Activated T-cell treated with anti-CD3 and anti-CD28 coated beads, Interleukin-2, amount 50 U/mL, for 72 hours (primary cell): ENCODE measurements around the gene BCORL1. TPM values are rescaled to one million over a fixed set of nuclear protein-coding genes. Genes with fewer than 3 reads are reported as not detected.

Experiments used
- ATAC-seq, 2 donors: fragments of 150-1000 bp; cut with Tn5 transposase; replicated peaks in 1 of 2; 2 replicates each; pipeline ENCODE4 v1.10.0; 2021; ENCODE audit warnings: moderate library complexity in 2 of 2, mild to moderate bottlenecking in 1 of 2
- DNase-seq, 2 donors: peaks; one replicate each; pipeline ENCODE4 v3.0.0; 2021 to 2022; ENCODE audit warnings: mixed read lengths in 1 of 2
- H3K27ac Mint-ChIP-seq: one replicate; pipeline ENCODE4 v1.8.0; 2022; ENCODE audit warnings: mild to moderate bottlenecking, moderate library complexity, mixed read lengths
- H3K27me3 Mint-ChIP-seq: one replicate; pipeline ENCODE4 v1.8.0; 2022; ENCODE audit warnings: low read depth, mixed read lengths
- H3K36me3 Mint-ChIP-seq, 2 donors: one replicate each; pipeline ENCODE4 v1.8.0; 2022; ENCODE audit warnings: mixed read lengths in 2 of 2, mild to moderate bottlenecking in 1 of 2; ENCODE audit not compliant: insufficient read depth in 2 of 2
- H3K4me1 Mint-ChIP-seq: one replicate; pipeline ENCODE4 v1.8.0; 2022; ENCODE audit warnings: low read depth, mixed read lengths
- H3K4me3 Mint-ChIP-seq, 2 donors: one replicate each; pipeline ENCODE4 v1.8.0; 2022; ENCODE audit warnings: mild to moderate bottlenecking in 2 of 2, mixed read lengths in 2 of 2, moderate library complexity in 2 of 2
- H3K9me3 Mint-ChIP-seq, 2 donors: one replicate each; pipeline ENCODE4 v1.8.0; 2022; ENCODE audit warnings: mixed read lengths in 2 of 2
- total RNA-seq, 2 donors: library from RNA; stranded (reverse); gene quantifications; one replicate each; pipeline ENCODE4 v1.2.3, GENCODE V29; 2022

BCORL1 gene
- total RNA-seq, 2 donors from 2014 or later, result 8.6 to 9.9 TPM

DNA sequence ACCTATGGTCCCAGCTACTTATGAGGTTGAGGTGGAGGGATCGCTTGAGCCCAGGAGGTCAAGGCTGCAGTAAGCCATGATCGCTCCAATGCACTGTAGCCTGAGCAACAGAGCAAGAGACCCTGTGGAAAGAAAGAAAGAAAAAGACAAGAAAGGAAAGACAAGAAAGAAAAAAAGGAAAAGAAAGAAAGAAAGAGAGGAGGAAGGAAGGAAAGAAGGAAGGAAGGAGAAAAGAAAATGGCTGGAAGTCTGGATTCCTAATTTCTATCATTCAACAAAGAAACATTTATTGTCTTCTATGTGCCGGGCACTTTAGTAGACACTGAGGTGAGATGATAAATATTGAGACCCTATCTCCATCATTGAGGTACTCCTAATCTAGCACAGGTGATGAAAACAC, 26.8 kb upstream of the BCORL1 start:
- H3K4me1 Mint-ChIP-seq, result peaks cover 5% of the 10 kb centered on the region
- no peaks in the 10 kb centered on the region for H3K9me3 Mint-ChIP-seq
- DNase-seq, result no peak
- H3K27ac Mint-ChIP-seq, result no peak overlapping the region
- H3K36me3 Mint-ChIP-seq, result no peaks in the 10 kb centered on the region
- peaks cover 7% of the 10 kb centered on the region for H3K27me3 Mint-ChIP-seq
- no peak overlapping the region for H3K4me3 Mint-ChIP-seq
- ATAC-seq, result no peak

DNA sequence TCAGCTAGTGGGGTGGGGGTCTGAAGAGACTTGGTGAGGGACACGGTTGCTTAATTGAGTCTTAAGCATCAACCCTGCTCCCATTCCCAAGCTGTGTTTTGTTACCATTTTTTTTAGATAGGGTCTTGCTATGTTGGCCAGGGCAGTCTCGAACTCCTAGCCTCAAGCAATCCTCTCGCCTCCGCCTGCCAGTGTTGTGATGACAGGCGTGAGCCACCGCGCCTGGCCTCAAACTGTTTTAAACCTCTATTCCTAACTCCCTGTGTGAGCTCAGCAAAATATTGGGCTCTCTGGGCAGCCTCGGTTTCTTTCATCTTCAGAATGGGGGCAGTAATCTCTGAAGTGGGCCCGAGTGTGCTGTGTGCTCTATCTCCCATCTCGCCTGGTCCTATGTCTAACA, 26.3 kb upstream of the BCORL1 start:
- Mint-ChIP-seq H3K27me3 (peaks cover 7% of the 10 kb centered on the region), H3K36me3 (no peaks in the 10 kb centered on the region), H3K9me3 (no peaks in the 10 kb centered on the region), H3K27ac (no peak overlapping the region), H3K4me1 (peaks cover 5% of the 10 kb centered on the region), H3K4me3 (peak overlapping the region; percentile 20 to 50)
- ATAC-seq (no peak), DNase-seq (no peak)

DNA sequence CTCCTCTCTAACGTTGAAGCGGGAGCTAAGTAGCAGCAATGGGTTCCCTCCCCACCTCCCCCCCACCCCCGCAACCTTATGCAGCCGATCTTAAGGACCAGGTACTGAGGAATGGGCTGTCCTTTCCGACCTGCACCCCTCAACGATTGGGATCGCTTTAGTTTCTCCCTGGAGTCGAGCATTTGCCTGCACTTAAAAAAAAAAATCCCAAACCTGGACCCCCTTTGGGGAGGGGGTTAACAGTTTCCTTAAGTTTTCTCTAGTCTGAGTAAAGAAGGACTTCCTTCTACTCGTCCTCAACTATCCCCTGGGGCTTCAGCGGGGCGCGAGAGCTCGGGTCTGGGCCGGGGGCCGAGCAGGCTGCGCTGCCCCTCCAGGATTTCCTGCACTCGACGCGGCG, 25.7 kb upstream of the BCORL1 start:
- Mint-ChIP-seq H3K4me3 (peak overlapping the region; percentile 16 to 54), H3K9me3 (no peaks in the 10 kb centered on the region), H3K4me1 (peaks cover 9% of the 10 kb centered on the region), H3K27me3 (peaks cover 6% of the 10 kb centered on the region), H3K27ac (no peak overlapping the region), H3K36me3 (peaks cover 0 to 1% of the 10 kb centered on the region in 2 donors)
- ATAC-seq, result no peak
- DNase-seq, result no peak

DNA sequence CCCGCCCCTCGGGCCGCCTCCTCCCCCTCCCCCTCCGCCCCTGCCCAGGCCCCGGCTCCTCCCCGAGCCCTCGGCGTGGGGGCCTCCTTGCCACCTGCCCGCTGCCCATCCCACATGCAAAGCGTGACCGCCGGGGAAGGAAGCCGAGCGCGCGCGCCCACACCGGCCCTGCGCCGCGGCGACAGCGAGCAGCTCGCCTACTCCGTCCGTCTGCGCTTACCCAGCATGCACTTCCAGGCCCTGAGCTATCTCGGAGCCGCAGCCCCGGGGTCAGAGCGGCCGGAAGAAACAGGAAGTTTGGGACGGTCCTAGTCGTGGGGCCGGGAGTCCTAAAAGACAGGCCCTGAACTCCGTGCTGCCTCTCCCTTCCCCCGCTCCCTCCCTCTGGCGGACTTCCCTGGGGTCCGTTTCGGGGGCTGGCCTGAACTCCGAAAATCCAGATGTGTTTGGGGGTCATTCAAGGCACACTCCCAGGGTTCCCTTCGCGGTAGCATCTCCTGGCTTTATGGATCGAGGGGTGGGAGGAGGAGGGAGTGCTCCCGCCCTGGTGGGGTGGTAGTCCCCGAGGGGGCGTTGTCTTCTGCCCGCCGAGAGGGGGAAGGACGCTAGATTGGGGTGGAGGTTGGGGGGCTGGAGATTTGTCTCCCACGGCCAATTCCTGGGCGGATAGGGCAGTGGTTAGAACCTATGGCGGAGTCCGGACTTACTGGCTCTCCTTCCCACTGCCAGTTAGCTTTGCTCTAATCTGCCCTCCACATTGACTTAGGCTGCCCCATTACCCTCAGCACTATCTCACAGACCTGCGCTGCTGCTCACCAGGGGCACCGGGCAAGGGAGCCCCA, 25.0 kb upstream of the BCORL1 start:
- Mint-ChIP-seq H3K27me3 (peaks cover 7% of the 10 kb centered on the region), H3K27ac (no peak overlapping the region), H3K4me3 (peak overlapping the region; percentile 63 to 72), H3K4me1 (peaks cover 14% of the 10 kb centered on the region), H3K36me3 (peaks cover 0 to 2% of the 10 kb centered on the region in 2 donors), H3K9me3 (no peaks in the 10 kb centered on the region)
- ATAC-seq (peak; percentile 68 to 74), DNase-seq (peak; percentile 64 to 69)

DNA sequence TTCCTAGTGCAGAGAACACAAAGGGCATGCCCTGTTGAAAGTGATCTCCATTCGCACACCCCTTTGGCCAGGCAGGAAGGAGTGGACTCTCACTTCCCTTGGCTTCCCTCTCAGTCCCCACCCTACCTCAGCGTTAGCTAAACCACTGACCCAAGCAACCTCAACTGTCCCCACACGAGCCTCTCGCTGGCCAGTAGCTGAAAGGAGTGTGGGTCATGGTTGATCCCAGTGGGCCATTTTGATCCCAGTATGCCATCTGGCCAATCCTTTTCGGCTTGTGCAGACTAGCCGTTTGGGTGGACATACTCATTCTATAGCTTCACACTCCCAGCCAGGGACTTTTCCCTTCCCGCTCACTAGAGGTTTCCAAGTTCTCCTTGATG, 24.4 kb upstream of the BCORL1 start:
- Mint-ChIP-seq H3K9me3 (no peaks in the 10 kb centered on the region), H3K27me3 (peaks cover 7% of the 10 kb centered on the region), H3K4me3 (peak overlapping the region; percentile 63 to 72), H3K4me1 (peaks cover 10% of the 10 kb centered on the region), H3K36me3 (peaks cover 0 to 2% of the 10 kb centered on the region in 2 donors), H3K27ac (no peak overlapping the region)
- ATAC-seq (no peak), DNase-seq (no peak)

- H3K27me3 Mint-ChIP-seq, result peaks cover 7% of the 10 kb centered on the region
- no peak for DNase-seq
- no peaks in the 10 kb centered on the region for H3K9me3 Mint-ChIP-seq
- no peak overlapping the region for H3K27ac Mint-ChIP-seq
- no peak for ATAC-seq
- H3K4me3 Mint-ChIP-seq, result peak overlapping the region in 1 of 2 donors; percentile 63
- H3K4me1 Mint-ChIP-seq, result peaks cover 10% of the 10 kb centered on the region
- peaks cover 0 to 2% of the 10 kb centered on the region in 2 donors for H3K36me3 Mint-ChIP-seq
Measured at GRCh38 chrX:129958814-129959492, 23.5 kb upstream of the BCORL1 start.

DNA sequence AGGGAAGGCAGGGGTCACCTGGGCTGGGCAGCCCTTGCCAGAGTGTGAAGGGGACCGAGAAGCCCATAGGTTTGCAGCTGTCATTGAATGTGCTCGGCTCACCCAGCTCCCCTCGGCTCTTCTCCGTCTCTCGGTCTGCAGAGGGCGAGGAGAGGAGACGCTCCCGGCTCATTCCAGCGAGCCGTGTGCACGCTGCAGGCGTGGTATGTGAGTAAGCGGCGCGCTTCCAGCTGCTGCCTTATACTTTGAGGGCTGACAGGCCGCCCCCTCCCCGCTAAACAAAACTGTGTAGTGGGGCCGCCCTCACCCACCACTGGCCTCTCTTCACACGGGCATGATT, 23.0 kb upstream of the BCORL1 start:
- H3K36me3 Mint-ChIP-seq, result peaks cover 0 to 2% of the 10 kb centered on the region in 2 donors
- no peak overlapping the region for H3K27ac Mint-ChIP-seq
- no peak for ATAC-seq
- H3K4me3 Mint-ChIP-seq, result no peak overlapping the region
- no peak for DNase-seq
- H3K27me3 Mint-ChIP-seq, result peaks cover 7% of the 10 kb centered on the region
- H3K4me1 Mint-ChIP-seq, result peaks cover 10% of the 10 kb centered on the region
- H3K9me3 Mint-ChIP-seq, result no peaks in the 10 kb centered on the region

GRCh38 chrX:129961180-129962083, 21.0 kb upstream of the BCORL1 start:
- Mint-ChIP-seq H3K36me3 (peaks cover 0 to 2% of the 10 kb centered on the region in 2 donors), H3K9me3 (no peaks in the 10 kb centered on the region), H3K4me3 (peak overlapping the region; percentile 78 to 88), H3K27me3 (peaks cover 7% of the 10 kb centered on the region), H3K4me1 (peaks cover 10% of the 10 kb centered on the region), H3K27ac (peak overlapping the region; percentile 93)
- DNase-seq, result peak; percentile 80 to 81
- peak; percentile 95 for ATAC-seq

- no peak overlapping the region for H3K27ac Mint-ChIP-seq
- ATAC-seq (no peak), DNase-seq (no peak)
- H3K36me3 Mint-ChIP-seq, result peaks cover 0 to 2% of the 10 kb centered on the region in 2 donors
- peaks cover 7% of the 10 kb centered on the region for H3K27me3 Mint-ChIP-seq
- no peak overlapping the region for H3K4me3 Mint-ChIP-seq
- peaks cover 10% of the 10 kb centered on the region for H3K4me1 Mint-ChIP-seq
- H3K9me3 Mint-ChIP-seq, result no peaks in the 10 kb centered on the region
Measured at GRCh38 chrX:129963729-129964128, 18.7 kb upstream of the BCORL1 start.

GRCh38 chrX:129965166-129965565, 17.3 kb upstream of the BCORL1 start:
- H3K9me3 Mint-ChIP-seq, result no peaks in the 10 kb centered on the region
- H3K27me3 Mint-ChIP-seq, result peaks cover 7% of the 10 kb centered on the region
- no peak for ATAC-seq
- DNase-seq, result no peak
- peaks cover 10% of the 10 kb centered on the region for H3K4me1 Mint-ChIP-seq
- no peak overlapping the region for H3K4me3 Mint-ChIP-seq
- peaks cover 0 to 2% of the 10 kb centered on the region in 2 donors for H3K36me3 Mint-ChIP-seq
- H3K27ac Mint-ChIP-seq, result no peak overlapping the region

GRCh38 chrX:129968968-129969367, 13.5 kb upstream of the BCORL1 start:
- Mint-ChIP-seq H3K27ac (no peak overlapping the region), H3K27me3 (peaks cover 16% of the 10 kb centered on the region), H3K4me3 (no peak overlapping the region), H3K9me3 (no peaks in the 10 kb centered on the region), H3K36me3 (no peaks in the 10 kb centered on the region), H3K4me1 (no peaks in the 10 kb centered on the region)
- DNase-seq (no peak), ATAC-seq (no peak)

- Mint-ChIP-seq H3K4me1 (no peaks in the 10 kb centered on the region), H3K9me3 (no peaks in the 10 kb centered on the region), H3K4me3 (no peak overlapping the region), H3K27me3 (peaks cover 43% of the 10 kb centered on the region), H3K27ac (no peak overlapping the region), H3K36me3 (peaks cover 0 to 1% of the 10 kb centered on the region in 2 donors)
- no peak for ATAC-seq
- DNase-seq, result no peak
Measured at GRCh38 chrX:129976441-129976840, 6.0 kb upstream of the BCORL1 start.
